AG08396 (cell line): Measurements from ENCODE around the gene RAB6B.

Experiments
- DNase-seq: peaks from one replicate; pipeline ENCODE4 v3.0.0; 2012; ENCODE audit warnings: low spot score, mixed read lengths

RAB6B gene

DNA sequence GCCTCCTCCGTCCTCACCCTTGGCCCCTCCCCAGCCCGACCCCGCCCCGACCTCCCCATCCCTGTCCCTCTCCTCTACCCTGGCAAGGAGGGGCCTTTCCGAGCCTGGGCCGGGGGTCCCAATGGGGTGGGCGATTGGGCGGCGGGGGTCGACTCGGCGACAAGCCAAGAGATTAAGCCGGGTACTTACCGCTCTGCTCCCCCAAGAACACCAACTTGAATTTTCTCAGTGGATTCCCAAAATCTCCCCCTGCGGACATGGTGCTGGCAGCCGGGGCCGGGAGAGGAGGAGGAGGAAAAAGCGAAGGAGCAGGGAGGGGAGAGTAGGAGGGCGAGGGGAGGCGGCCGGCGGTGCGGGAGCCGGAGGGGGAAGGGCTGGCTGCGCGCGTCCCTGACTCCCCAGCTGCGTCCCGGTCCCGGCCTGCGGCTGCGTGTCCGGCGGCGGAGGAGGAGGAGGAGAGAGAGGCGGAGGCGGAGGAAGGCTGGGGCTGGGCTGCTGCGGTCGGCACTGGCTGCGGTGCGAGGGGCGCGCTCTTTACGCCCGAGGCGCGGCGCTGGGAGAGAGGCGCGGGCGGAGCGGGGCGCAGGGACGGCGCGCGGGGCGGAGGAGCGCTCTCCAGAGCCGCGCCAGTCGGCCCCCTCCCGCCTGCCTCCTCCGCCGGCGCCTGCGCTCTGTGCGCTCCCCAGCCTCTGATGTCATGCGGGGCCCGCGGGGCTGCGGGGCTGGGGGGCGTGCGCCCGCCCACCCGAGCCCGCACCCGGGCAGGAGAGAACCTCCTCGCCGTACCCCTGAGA lies at the start of gene RAB6B:
Gene RAB6B, minus strand, starts transcription at position 675 of the 794 bp plus-strand sequence. Its CDS starts 416 bp downstream, at position 259.
- DNase-seq, result peak; percentile 90

DNA sequence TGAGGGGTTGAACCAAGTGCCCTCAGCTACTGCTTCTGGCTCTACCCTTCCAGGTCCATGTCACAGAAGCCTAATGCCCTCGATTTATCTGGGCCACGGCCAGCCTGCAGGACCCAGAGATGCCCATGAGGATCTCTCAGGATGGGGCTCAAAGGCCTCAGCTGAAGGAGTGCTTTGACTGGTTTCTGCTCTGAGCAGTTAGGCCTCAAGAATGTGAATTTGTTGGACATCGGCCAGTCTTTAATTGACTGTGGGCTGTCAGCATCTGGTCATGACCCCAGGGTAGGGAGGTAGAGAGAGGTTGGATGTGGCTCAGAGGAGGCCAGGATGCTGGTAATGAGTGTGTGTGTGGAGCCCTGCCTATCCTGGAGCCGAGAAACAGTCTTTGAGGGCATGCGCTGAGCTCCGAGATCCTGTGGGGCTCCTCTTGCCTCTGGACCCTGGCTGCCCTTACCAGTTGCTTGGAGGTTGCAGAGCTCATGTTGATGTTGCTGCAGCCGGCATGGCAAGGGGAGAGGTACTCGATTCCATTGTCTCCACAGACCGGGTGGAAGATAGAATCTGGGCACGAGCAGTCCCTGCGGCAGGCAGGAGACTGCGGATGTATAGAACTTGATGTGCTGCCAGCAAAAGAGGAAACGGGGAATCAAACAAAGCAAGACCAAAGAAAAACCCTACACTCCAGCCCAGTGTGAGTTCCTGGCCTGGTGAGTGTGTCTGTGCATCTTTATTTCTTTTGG lies 49.1 kb upstream of the RAB6B start:
- peak; percentile 31 for DNase-seq

DNA sequence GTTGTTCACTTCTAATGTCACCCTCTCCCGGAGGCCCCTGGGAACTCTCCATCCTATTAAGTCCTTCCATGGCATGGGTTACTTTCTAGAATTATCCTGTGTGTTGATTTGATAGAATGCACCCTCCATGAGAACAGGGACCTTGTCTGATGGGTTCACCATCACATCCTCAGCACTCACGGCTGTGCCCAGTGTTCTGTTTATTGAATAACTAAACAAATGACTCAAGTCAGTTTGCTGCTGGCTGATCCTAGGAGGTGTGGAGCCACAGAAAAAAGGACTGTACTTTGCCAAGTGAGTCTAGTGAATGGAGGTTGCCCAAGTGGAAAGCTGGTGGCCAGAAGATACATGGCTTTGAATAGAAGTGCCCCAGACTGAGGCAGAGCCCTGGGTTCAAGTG lies 48.5 kb upstream of the RAB6B start:
- peak; percentile 74 for DNase-seq

DNA sequence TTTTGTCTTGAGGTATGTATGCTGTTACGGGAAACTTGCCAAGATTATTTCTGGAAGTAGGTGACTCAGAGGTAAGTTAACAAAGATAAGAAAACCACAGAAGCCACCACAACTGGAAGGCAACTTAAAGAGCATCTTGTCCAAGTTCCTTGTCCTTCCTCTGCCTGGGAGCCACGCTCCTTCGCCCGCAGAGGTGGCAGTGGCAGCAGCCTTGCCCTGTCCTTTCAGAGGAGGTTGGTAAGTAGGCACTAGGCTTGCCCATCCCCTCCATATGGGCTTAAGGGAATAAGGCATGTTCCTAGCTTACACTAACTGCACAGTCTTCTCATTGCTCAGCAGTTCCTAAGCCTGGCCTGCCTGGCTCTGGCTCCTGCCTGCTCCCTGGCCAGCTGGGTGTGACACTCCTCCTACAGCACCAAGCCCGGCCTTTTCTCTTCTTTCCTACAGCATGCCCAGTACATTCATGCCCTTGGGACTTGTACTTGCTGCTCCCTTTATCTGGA lies 48.0 kb upstream of the RAB6B start:
- peak; percentile 64 for DNase-seq

DNA sequence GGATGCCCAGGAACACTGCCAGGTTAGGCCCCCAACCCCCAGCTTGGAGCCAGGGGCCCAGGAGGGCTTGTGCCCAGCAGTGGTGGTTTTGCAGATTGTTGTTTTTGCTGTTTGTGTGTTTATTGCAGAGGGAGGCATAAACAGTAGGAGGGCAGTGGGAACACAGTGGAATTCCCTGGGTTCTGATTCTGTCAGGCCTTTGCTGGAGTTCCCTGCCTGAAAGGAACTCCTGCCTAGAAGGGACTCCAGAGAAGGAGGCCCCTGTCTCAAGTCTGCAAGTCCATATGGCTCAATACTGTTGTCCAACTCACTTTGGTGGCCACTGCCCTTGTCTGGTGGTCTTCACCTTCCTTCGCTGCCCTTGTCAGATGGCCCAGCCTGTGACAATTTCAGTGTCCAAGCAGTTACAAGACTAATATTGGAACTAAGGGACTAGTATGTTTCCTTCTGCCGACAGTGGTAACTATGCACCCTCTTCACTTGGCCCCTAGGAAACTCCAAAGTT lies 47.4 kb upstream of the RAB6B start:
- DNase-seq, result no peak

DNA sequence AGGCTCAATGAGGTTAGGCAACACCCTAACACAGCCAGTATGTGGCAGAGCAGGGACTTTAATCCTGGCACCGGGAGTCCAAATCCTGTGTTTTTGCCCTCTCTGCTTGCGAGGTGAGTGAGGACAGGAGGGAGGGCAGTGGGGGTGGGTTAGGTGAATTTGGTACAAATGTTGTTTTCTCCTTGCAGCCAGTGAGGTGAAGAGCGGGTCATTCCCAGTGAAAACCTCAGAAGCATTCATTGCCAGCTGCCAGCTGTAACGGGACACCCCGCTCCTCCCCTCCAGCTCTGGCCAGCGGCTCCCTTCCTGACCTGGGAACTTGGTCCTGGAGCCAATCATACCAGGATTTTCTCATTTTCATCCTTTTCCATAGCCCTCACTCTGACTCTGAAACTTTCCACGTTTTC lies 45.7 kb upstream of the RAB6B start:
- peak; percentile 67 for DNase-seq

DNA sequence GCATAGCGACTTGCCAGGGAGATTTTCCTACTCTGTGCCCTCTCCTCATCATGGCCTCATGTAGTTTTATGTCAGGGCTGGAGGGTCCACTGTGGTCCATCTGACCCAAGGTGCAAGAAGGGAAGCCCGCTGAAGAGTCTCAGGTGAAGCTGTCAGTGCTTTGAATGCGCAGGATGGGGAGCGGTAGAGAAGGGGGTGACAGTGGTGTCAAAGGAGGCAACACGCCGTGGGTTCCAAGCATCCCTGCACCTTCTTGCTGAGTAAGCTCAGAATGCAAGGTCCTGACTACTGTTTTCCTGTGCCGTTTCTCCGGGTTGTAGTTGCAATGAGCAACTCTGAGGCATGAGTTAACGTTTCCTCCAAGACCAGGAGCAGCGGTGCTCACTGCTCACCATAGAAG lies 44.9 kb upstream of the RAB6B start:
- no peak for DNase-seq

DNA sequence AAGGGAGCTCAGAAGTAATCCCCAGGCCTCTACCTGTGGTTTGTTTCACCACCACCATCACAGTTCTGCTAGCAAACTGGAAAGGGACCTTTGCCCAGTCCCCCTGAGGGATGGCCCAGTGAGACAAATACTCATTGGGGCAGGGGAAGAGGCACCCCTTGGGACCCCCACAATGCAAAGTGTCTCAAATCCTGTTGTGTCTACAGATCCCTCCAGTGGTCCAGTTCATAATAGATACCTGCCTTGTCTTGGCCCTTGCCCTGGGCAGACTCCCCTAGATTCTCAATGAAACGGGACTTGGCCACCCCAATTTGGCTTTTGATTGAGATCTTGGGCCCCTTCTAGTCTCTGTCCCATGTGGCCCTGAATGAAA lies 43.8 kb upstream of the RAB6B start:
- DNase-seq, result no peak

DNA sequence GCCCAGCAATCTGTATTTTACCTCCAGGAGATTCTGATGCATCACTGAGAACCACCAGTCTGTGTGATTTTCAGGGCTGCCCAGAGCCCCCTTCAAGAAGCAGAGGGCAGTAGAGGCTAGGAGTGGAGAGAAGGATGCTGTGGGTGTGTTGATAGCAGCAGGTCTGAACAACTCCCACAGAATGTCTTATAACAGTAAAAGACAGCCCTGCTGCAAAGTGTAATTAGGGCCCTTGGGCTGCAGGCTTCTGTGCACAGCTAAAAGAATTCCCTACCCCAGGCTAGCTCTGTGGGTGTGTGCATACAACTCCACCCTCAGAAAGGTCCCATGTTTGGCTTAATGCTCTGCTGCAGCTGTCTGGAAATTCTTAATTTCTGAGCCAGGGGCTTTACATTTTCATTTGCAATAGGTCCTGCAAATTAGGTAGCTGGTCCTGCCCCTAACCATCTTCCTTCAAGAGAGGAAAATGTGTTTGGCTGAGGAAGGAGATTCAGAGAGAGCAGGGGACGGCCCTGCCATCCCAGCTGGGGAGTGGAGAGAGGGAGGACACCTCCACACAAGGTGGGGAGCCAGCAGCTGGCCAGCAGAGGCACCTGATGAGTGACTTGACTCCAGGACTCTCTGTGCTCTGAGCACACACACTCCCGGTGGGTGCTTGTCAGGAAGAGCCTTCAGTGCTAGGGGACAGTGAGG lies 43.2 kb upstream of the RAB6B start:
- no peak for DNase-seq

DNA sequence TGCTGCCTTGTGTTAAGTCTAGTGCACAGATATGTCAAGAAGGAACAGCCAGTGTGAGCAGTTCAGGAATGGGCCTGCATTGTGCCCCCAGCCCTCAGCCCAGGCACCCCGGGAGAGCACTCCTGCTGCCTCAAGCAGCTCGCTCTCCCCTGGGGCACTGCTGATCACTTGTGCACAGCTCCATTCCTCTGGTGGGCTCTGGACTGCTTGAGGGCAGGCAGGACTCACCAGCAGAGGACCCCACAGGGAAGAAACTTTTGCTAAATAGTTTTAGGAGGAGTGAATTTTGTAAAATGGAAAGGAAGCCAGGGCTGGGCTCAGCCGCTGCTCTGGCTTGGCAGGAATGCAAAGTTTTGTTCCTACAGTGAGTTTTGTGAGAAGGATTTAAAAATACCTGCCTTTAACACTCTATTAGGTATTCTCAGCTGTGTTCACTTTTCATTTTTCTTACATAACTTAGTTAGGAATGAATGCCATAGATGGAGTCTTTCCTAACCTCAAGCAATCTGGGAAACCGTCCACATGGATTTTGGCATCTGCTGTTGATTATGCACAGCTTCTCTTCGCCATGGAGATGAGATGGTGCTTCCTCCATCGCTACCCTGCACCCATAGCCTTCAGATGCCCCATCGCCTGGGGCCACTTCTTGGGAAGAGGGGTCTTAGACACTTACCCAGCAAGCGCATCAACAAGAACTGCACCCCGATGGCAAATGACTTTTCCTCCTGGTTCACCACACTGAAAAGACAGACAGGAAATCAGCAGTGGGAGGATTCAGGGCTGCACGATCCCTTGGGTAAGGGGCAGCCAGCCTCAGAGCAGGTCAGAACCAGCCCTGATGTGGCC lies 42.3 kb upstream of the RAB6B start:
- peak; percentile 54 for DNase-seq

DNA sequence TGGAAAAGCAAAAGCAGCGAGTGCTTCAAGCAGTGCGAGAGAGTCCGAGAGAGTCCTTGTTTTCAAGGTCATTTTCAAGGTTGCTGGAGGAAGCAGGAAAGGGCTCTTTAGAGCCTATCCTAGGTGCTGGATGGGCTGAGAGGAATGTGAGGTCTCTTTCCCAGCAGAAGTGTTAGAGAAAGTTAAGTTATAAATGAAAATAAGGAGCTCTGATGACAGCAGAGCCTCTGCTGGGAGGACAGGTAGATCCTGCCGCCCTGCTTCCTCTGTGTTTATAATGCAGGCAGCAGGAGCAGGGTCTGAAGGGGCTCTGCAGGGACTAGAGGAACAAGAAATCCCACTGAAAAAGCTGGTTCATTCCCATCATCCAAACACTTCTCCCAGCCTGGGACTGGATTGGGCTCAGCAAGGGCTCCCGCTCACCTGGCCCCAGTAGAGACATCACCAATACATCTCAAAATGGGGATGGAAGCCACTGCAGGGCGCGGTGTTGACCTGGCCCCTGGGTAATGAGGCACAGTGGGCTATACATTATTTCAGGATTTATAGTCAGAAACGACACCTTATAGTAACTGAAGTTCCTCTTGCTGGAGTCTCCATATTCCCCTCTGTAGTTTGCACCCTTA lies 41.5 kb upstream of the RAB6B start:
- no peak for DNase-seq

DNA sequence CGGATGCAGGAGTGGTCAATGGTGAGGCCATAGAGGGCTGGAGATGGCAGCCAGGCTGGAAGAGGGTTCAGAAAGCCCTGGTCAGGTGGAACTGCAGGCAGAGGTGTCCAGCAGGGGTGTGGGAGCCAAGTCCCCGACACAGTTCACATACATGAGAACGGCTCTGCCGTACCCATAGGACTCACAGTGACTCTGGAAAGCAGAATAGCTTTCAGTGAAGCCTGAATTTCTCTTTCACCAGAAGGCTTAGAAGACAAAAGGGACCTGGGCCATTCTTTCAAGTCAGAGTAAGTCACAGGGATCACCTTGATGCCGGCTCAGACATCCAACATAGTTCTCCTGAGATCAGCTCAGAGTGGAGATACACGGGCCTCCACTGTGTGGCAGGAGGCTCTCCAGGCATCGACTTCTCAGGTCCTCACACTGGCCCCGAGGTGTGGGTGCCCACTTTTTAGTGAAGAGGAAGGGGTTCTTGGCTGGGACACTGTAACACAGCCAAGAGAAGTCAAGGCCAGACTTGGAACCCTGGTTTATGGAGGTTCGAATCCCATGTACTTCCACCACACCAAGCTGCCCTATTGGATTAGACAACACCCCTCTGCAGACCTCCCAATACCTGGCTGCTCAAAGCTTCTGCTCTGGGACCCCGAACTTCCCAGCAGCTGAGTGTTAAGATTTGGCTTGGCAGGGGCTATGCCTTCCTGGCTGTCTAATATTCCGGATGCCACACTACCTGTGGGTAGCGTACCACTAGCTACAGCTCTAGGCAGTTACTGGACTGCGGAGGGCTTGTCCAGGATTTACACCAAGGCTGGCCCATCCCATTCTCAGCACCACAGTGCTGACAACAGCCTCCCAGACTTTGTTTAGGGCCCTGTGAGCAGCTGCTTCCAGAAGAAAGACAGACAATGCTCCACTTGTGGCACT lies 40.4 kb upstream of the RAB6B start:
- no peak for DNase-seq

DNA sequence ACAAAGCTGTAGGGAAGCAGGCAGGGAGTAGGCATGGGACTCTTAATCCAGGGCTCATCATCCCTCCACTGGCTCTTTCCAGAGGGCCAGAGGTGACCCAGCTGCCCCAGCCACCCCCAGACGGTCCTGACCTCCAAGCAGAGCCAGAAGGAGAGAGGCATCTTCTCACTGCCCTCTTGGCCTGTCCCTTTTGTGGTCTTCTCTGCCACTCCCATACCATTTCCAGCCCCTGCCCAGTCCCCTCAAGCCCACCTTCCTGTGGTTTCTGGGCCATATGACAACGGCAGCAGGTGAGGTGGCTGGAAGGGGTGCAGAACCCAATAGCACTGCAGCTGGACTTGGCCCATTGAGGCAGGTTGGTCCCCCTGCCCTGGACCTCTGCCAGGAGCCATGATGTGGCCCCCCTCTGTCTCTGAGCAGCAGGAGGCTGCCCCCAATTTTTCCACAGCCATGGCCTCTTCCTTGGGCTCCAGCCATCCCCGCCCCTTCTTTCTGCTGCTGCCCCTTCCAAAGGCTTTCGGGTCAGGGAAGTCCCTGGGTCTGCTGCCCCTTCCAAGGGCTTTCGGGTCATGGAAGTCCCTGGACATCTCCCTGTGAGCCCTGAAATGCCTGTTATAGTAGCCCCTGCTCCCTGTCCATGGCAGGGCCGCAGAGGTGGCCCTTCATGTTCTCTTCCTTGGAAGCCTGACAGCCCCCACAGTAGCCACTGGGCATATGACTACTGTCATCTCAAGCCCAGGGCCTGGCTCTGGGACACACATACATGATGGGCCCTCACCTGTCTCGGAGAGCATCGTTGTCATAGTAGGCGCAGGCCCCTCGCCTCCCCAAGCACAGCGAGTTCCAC lies 39.5 kb upstream of the RAB6B start:
- no peak for DNase-seq

DNA sequence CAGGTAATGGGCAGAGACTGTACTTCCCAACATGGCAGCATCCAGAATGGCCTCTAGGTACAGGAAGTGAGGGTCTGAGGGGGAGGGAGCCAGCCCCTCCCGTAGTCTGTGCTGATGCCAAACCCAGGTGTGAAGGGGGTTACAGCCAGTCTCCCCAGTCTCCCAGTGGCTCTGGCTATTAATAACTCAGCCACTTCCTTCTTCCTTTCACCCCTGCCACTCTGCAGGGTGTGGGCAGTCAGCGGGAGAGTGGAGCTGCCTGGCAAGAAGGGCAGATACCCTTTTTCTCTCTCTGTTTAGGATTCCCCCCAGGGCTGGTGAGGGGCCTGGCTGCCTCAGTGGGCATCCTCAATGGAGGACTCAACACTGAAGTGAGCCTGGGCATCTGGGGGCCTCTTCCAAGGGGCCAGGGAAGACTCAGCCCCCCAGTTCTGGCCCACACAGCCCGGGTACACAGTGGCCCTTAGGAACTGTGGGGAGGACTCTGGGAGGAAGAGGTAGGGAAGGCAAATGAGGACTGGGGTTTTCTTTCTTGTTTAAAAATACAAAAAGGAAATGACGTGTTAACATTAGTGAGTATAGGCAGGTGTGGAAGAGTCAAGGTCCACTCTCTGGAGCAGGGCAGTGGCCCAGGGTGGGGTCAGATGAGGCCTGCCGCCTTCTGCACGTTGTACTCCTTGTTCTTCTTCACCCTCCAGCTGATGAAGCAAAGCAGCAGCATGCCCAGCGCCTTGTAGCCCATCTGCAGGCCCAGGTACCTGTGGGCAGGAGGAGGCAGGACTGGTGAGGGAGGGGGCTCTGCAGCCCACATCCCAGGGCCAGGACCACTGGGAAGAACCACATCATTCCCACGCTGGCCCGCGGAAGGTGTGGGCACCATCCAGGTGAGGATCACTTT lies 38.6 kb upstream of the RAB6B start:
- DNase-seq, result no peak

DNA sequence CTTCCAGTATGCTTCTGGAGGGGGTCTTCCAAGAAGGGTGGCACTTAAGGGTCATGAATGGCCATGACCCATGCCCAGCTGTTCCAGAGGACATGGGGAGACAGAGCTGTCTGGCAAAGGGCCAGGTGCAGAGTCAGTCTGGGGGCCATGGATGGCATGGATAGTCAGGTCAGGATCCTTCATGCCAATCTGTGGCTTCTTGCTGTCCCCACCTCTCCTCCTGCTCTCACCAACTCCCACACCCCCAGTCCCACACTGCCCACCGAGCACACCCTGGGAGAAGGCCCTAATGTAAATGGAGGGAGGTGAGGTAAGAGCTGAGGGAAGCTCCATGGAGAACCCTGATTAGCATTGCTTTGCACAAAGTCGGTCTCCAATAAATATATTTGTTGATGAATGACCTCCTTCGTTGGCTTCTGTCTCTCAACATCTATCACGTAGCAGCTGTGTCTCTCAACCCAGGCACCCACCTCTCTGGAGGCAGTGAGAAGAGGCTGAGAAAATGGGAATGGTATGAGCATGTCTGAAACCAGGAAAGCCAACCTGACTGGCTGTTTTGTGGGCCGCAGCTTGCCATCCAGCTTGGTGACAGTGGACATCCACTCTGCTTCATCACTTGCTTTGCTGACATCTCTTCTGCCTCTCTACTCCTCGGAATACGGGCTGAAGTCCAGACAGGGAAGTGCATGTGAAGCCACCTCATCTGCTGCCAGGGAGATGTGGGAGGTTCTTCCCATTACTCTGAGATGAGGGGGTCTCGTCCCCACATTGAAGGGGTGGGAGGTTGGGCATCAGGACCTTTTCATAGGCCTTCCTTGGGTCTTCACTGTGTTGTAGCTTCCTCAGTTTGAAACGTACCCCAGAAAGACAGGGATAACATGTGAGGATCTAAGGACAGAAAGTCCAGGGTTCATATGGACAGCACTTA lies 37.7 kb upstream of the RAB6B start:
- DNase-seq, result no peak

DNA sequence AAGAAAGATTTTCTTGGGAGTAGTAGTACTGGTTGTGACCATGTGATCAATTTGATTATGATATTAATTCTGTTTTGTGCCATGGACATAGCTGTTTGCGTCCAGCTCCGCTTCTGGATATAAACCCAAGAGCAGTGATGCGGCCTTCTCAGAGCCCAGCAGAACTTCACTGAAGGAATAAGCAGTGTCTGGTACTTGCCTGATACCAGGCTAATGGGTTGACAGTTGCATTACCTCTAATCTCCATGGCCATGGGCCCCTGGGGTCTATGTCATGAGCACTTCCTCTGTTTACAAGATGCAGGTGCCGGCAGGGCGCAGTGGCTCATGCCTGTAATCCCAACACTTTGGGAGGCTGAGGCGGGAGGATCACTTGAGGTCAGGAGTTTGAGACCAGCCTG lies 36.3 kb upstream of the RAB6B start:
- no peak for DNase-seq

DNA sequence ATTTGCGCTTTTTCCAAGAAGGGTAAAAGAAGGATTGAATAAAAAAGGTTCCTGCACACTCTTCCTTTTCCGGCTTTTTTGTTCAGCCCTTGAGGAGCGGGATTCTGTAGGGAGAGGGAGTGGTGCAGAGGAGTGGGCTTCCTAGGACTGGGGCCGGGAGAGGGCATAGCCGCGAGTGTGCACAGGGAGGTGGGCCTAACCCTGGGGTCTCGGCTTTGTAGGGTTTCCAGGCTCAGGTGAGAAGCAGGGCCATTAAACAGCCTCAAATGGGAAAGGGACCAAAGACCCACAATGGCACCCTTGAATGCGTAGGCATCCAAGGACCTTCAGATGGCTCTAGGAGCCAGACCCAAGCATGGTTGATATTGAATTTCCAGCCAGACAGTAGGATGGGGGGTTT lies 35.4 kb upstream of the RAB6B start:
- DNase-seq, result no peak
